CD4-positive, CD25-positive, alpha-beta regulatory T cell (primary cell): ENCODE measurements around the gene HAUS3. TPM values are rescaled to one million over a fixed set of nuclear protein-coding genes. Genes with fewer than 3 reads are reported as not detected.
A peak's percentile ranks its signal among the peaks of the same experiment; 100 is the strongest.

ENCODE experiments used
- ATAC-seq, 2 donors: fragments of 150-1000 bp; cut with Tn5 transposase; one replicate each; pipeline ENCODE4 v1.10.0; 2021; ENCODE audit warnings: low read depth in 2 of 2, moderate number of reproducible peaks in 2 of 2, moderate library complexity in 1 of 2
- DNase-seq, 3 donors: peaks; one replicate each; pipeline versions ENCODE4 v3.0.0 to v3.0.0-alpha.2; 2012 to 2022; ENCODE audit warnings: mixed read lengths in 1 of 3
- H3K27ac ChIP-seq: one replicate; pipeline ENCODE4 v1.7.0; 2013; ENCODE audit warnings: mild to moderate bottlenecking, low read length; ENCODE audit not compliant: insufficient read depth, poor library complexity, severe bottlenecking
- H3K27me3 ChIP-seq: one replicate; pipeline ENCODE4 v1.7.0; 2013; ENCODE audit warnings: low read length; ENCODE audit not compliant: control insufficient read depth, insufficient read depth
- H3K36me3 ChIP-seq: one replicate; pipeline ENCODE4 v1.7.0; 2013; ENCODE audit warnings: mild to moderate bottlenecking, low read length, moderate library complexity; ENCODE audit not compliant: control insufficient read depth, insufficient read depth
- H3K4me1 ChIP-seq: 2 replicates; pipeline ENCODE4 v1.7.0; 2013; ENCODE audit warnings: mild to moderate bottlenecking, low read length; ENCODE audit not compliant: insufficient read depth, control insufficient read depth, poor library complexity, severe bottlenecking
- H3K4me3 ChIP-seq: one replicate; pipeline ENCODE4 v1.7.0; 2013; ENCODE audit warnings: low read depth, mild to moderate bottlenecking, low read length, moderate library complexity
- H3K9me3 ChIP-seq, 2 experiments: 1 replicate in 1 of 2; 2 replicates in 1 of 2; pipeline ENCODE4 v1.7.0; 2013; ENCODE audit warnings: low read length in 2 of 2, mild to moderate bottlenecking in 1 of 2, moderate library complexity in 1 of 2; ENCODE audit not compliant: control insufficient read depth in 2 of 2
- H3K27ac Mint-ChIP-seq, 3 donors: one replicate each; pipeline ENCODE4 v1.8.0; 2020 to 2022; ENCODE audit warnings: mild to moderate bottlenecking in 3 of 3, mixed read lengths in 3 of 3, moderate library complexity in 2 of 3
- H3K27me3 Mint-ChIP-seq: one replicate; pipeline ENCODE4 v1.8.0; 2022; ENCODE audit warnings: mild to moderate bottlenecking, mixed read lengths
- H3K36me3 Mint-ChIP-seq: one replicate; pipeline ENCODE4 v1.8.0; 2020; ENCODE audit warnings: mixed read lengths
- H3K4me1 Mint-ChIP-seq, 4 donors: one replicate each; pipeline ENCODE4 v1.8.0; 2020 to 2022; ENCODE audit warnings: mixed read lengths in 4 of 4, mild to moderate bottlenecking in 1 of 4
- H3K4me3 Mint-ChIP-seq, 4 donors: one replicate each; pipeline ENCODE4 v1.8.0; 2020 to 2022; ENCODE audit warnings: mild to moderate bottlenecking in 4 of 4, mixed read lengths in 4 of 4, moderate library complexity in 3 of 4
- H3K9me3 Mint-ChIP-seq, 7 donors: one replicate each; pipeline ENCODE4 v1.8.0; 2020 to 2022; ENCODE audit warnings: mixed read lengths in 7 of 7, mild to moderate bottlenecking in 3 of 7, moderate library complexity in 2 of 7
- polyA plus RNA-seq, 4 donors: library from polyadenylated mRNA; unstranded; fragments of 300-500 nt; fragmentation: Illumina TruSeq; gene quantifications; one replicate each; pipeline ENCODE4 v1.2.3, GENCODE V29; 2021
- total RNA-seq: library from RNA; stranded (reverse); gene quantifications from one replicate; pipeline ENCODE4 v1.2.3, GENCODE V29; 2022

HAUS3 gene
- total and polyA plus RNA-seq, 5 donors from 2014 or later, result 27.5 to 140 (median 28.8) TPM

DNA sequence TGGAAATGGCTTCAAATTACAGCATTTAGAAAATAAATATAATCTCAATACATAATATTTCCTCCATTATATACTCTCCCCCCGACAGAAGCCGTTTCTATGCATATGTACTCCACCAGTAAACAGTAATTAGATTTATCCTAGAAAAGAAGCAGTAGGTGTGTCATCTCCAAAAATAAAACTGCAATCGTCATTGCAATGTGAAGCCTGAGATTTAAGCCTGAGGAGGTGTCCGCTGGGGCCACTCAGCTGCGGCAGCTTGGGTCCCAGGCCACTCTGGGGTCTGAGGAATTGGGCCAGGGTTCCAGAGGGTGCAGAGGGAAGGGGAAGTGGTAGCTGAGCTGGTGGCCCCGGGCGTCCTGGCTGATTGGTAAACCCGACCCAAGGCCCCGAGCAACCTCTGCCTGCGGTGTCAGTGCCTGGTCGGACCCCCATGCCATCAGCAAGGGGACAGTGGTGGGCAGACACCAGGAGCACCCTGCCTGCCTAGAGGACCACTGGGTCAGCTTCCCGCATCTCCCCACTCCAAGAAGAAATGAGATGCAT, 27.8 kb upstream of the HAUS3 start:
- Mint-ChIP-seq H3K9me3 (no peaks in the 10 kb centered on the region), H3K4me1 (peaks cover 0 to 5% (median 3%) of the 10 kb centered on the region in 4 donors), H3K36me3 (peaks cover 7% of the 10 kb centered on the region), H3K27ac (no peak overlapping the region), H3K4me3 (no peak overlapping the region), H3K27me3 (no peaks in the 10 kb centered on the region)
- Histone ChIP-seq H3K4me3 (no peak overlapping the region), H3K4me1 (no peaks in the 10 kb centered on the region), H3K27ac (no peak overlapping the region), H3K36me3 (peaks cover 2% of the 10 kb centered on the region), H3K27me3 (no peaks in the 10 kb centered on the region), H3K9me3 (no peaks in the 10 kb centered on the region)
- ATAC-seq (no peak), DNase-seq (no peak)

DNA sequence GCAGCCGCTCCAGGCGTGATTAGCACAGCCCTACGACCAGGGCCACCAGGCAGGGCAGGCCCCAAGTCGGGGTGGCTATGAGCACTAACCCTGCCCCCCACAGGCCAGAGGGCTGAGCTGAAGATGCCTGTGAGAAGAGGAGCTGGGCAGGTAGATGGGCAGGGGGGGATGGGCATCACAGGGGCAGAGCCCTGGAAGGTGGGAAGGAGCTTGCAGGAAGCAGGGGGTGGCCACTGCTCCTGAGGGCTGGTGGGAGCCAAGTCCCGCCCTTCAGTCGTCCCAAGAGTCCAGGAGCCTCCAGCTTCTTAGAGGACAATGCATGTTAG, 27.2 kb upstream of the HAUS3 start:
- Mint-ChIP-seq H3K4me1 (peaks cover 0 to 5% (median 3%) of the 10 kb centered on the region in 4 donors), H3K27ac (peak overlapping the region in 1 of 3 donors; percentile 51), H3K36me3 (peaks cover 7% of the 10 kb centered on the region), H3K4me3 (no peak overlapping the region), H3K27me3 (no peaks in the 10 kb centered on the region), H3K9me3 (no peaks in the 10 kb centered on the region)
- Histone ChIP-seq H3K9me3 (no peaks in the 10 kb centered on the region), H3K36me3 (peaks cover 2% of the 10 kb centered on the region), H3K27ac (no peak overlapping the region), H3K4me3 (no peak overlapping the region), H3K4me1 (no peaks in the 10 kb centered on the region), H3K27me3 (no peaks in the 10 kb centered on the region)
- DNase-seq (no peak), ATAC-seq (no peak)

DNA sequence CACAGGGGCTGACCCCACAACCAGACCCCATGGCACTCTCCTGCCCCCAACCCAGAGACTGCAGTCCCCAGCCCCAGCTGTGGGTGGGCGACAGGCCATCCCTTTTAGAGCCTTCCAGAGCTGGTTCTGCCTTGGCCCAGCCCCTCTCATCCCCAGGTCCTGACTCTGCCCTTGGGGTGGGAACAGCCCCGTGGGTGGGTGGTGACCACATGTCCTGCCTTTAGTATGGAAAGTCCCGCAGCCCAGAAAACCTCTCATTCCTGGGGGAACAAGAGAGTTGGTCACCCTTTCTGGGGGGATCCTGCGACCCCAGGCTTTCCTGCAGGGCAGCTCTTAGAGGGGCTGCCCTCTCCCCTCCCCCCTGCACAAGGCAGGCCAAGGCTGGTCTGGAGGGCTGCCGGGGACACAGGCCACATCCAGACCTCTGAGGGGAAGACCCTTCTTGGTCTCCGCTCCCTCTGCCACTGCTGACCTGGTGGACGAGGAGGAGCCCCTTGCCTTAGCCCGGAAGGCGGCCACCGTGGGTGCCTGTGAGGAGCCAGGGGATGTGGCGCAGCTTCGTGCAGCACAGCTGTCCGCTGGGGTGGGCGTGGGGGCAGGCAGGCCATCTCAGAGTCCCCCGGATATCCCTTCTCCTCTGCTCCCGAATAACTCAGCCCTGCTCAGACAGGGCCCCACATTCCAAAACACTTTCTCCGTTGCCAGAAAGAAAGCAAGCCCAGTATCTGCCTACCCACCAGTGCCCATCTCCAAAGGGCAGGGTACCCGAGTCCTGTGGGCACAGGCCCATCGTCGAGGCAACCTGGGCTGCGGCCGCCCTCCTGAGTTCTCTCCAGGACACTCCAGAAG, 26.7 kb upstream of the HAUS3 start:
- Histone ChIP-seq H3K27ac (no peak overlapping the region), H3K27me3 (no peaks in the 10 kb centered on the region), H3K4me3 (no peak overlapping the region), H3K9me3 (no peaks in the 10 kb centered on the region), H3K4me1 (no peaks in the 10 kb centered on the region), H3K36me3 (peaks cover 2% of the 10 kb centered on the region)
- no peaks in the 10 kb centered on the region for H3K9me3 Mint-ChIP-seq
- H3K27me3 Mint-ChIP-seq, result no peaks in the 10 kb centered on the region
- peaks cover 0 to 5% (median 4%) of the 10 kb centered on the region in 4 donors for H3K4me1 Mint-ChIP-seq
- peak overlapping the region in 1 of 3 donors; percentile 51 for H3K27ac Mint-ChIP-seq
- ATAC-seq (no peak), DNase-seq (no peak)
- peaks cover 7% of the 10 kb centered on the region for H3K36me3 Mint-ChIP-seq
- no peak overlapping the region for H3K4me3 Mint-ChIP-seq

DNA sequence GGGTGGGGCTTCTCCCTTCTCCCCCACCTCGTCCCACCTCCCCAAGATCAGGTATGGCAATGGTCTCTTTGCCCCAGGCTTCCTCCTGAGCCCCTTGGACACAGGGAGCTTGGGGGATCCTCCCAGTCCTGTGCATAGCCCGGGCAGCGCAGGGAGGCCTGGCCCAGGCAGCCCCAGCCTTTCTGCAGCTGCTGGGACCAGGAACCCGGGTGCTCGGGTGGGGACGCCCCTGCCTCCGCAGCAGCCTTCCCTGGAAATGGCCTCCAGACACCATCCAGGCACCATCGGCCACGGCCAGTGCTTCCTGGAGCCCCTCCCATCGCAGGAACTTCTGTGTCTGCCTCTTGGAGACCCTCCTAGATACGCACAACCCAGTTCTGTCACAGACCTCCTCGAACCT, 25.9 kb upstream of the HAUS3 start:
- Mint-ChIP-seq H3K4me1 (peaks cover 0 to 8% (median 4%) of the 10 kb centered on the region in 4 donors), H3K36me3 (peaks cover 7% of the 10 kb centered on the region), H3K9me3 (no peaks in the 10 kb centered on the region), H3K27me3 (no peaks in the 10 kb centered on the region), H3K4me3 (no peak overlapping the region), H3K27ac (no peak overlapping the region)
- no peaks in the 10 kb centered on the region for H3K9me3 ChIP-seq
- H3K27me3 ChIP-seq, result no peaks in the 10 kb centered on the region
- no peak overlapping the region for H3K4me3 ChIP-seq
- H3K36me3 ChIP-seq, result peaks cover under 1% of the 10 kb centered on the region
- ATAC-seq, result no peak
- peaks cover 3% of the 10 kb centered on the region for H3K4me1 ChIP-seq
- no peak overlapping the region for H3K27ac ChIP-seq
- no peak for DNase-seq

DNA sequence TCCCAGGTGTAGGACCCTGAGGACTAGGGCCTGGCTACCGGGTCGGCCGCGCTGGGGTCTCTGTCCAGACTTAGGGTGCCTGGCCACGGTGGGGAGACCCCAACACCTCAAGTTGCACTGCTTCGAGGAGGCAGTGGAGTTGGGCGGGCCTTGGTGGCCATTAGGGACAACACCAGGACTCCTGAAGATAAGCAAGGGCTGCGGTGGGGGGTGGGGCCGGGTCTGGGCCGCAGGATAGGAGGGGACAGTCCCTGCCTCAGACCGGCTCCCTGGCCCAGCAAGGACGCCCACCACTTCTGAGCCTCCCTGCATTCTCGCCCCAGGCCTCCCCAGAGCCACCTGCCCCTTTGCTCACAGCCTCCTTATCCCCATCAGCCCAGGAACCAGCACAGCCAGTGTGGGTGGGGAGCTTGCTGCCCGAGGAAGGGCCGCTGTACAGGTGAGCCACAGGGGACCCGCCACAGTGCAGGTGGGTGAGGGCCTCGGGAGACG, 25.4 kb upstream of the HAUS3 start:
- Mint-ChIP-seq H3K9me3 (no peaks in the 10 kb centered on the region), H3K27ac (no peak overlapping the region), H3K36me3 (peaks cover 5% of the 10 kb centered on the region), H3K4me1 (peaks cover 0 to 7% (median 2%) of the 10 kb centered on the region in 4 donors), H3K4me3 (no peak overlapping the region), H3K27me3 (no peaks in the 10 kb centered on the region)
- peaks cover 8% of the 10 kb centered on the region for H3K4me1 ChIP-seq
- no peaks in the 10 kb centered on the region for H3K27me3 ChIP-seq
- ATAC-seq (no peak), DNase-seq (no peak)
- H3K9me3 ChIP-seq, result no peaks in the 10 kb centered on the region
- no peak overlapping the region for H3K27ac ChIP-seq
- H3K4me3 ChIP-seq, result no peak overlapping the region
- no peaks in the 10 kb centered on the region for H3K36me3 ChIP-seq

DNA sequence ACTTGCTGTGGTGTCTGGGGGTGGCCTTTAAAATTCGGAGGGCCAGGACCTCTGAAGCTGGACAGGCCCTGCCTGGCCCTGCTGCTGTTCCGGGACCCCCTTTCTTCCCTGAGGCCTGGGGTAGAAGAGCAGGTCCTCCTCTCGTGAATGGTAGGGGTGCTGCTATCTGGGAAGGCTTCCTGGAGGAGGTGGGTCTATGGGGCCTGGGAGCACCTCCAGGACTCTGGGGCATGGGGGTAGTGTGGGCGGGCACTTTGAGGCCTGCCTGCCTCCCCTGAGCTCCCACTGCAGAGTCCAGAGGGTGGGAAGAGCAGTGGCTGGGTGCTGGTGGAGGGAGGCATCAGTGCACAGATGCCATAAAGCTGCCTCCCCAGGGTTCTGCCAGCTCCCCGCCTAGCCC, 24.9 kb upstream of the HAUS3 start:
- H3K27ac Mint-ChIP-seq, result no peak overlapping the region
- peaks cover 0 to 6% (median 2%) of the 10 kb centered on the region in 4 donors for H3K4me1 Mint-ChIP-seq
- H3K27me3 Mint-ChIP-seq, result no peaks in the 10 kb centered on the region
- H3K9me3 Mint-ChIP-seq, result no peaks in the 10 kb centered on the region
- no peaks in the 10 kb centered on the region for H3K27me3 ChIP-seq
- ATAC-seq (no peak), DNase-seq (no peak)
- no peaks in the 10 kb centered on the region for H3K9me3 ChIP-seq
- H3K4me3 ChIP-seq, result no peak overlapping the region
- H3K36me3 Mint-ChIP-seq, result peaks cover 4% of the 10 kb centered on the region
- H3K4me1 ChIP-seq, result peaks cover 8% of the 10 kb centered on the region
- H3K27ac ChIP-seq, result no peak overlapping the region
- H3K36me3 ChIP-seq, result no peaks in the 10 kb centered on the region
- peak overlapping the region in 1 of 4 donors; percentile 78 for H3K4me3 Mint-ChIP-seq

DNA sequence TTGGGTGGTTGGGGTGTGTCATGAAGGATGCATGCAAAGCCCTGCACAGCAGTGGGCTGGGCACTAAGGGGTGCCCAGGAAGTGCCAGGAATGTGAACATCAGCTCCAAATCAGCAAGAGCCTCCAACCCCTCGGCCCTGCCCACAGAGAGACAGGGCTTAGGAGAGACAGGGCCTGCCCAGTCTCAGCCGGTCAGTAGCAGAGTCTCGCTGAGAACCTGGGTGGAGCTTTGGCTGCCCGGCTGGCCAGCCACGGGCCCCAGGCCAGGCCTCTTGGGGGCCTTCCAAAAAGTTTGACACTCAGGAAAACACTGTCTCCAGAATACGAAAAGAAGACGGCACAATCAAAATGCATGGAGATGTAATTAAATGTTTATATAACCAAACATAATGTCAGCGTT, 24.3 kb upstream of the HAUS3 start:
- no peaks in the 10 kb centered on the region for H3K9me3 ChIP-seq
- no peak overlapping the region for H3K4me3 Mint-ChIP-seq
- no peaks in the 10 kb centered on the region for H3K27me3 ChIP-seq
- H3K4me3 ChIP-seq, result no peak overlapping the region
- no peaks in the 10 kb centered on the region for H3K27me3 Mint-ChIP-seq
- no peak for ATAC-seq
- peaks cover 8% of the 10 kb centered on the region for H3K4me1 ChIP-seq
- no peak for DNase-seq
- peaks cover 0 to 6% (median 2%) of the 10 kb centered on the region in 4 donors for H3K4me1 Mint-ChIP-seq
- H3K27ac Mint-ChIP-seq, result peak overlapping the region in 1 of 3 donors; percentile 55
- H3K36me3 Mint-ChIP-seq, result peaks cover 4% of the 10 kb centered on the region
- H3K36me3 ChIP-seq, result no peaks in the 10 kb centered on the region
- H3K9me3 Mint-ChIP-seq, result no peaks in the 10 kb centered on the region
- no peak overlapping the region for H3K27ac ChIP-seq
